Right lobe of liver (tissue), 6 donors: ENCODE data around the gene ADAR. TPM values are rescaled to one million over a fixed set of nuclear protein-coding genes. Genes with fewer than 3 reads are reported as not detected.

Experiments used
- ATAC-seq, 4 donors: fragments of 200-7000 bp; cut with Tn5 transposase; one replicate each; pipeline ENCODE4 v1.9.1; 2020; ENCODE audit warnings: mild to moderate bottlenecking in 4 of 4, moderate library complexity in 4 of 4
- DNase-seq, 3 donors: peaks; one replicate each; pipeline ENCODE4 v3.0.0-alpha.2; 2020
- H3K27ac ChIP-seq, 3 donors: fragments of 200-600 bp; one replicate each; pipeline ENCODE4 v1.8.0; 2022
- H3K27me3 ChIP-seq, 2 donors: fragments of 200-600 bp; one replicate each; pipeline ENCODE4 v1.8.0; 2022
- H3K36me3 ChIP-seq, 4 donors: fragments of 200-600 bp; sonication (generic) in 1 of 4; one replicate each; pipeline versions ENCODE4 v1.5.1 to v1.8.0; 2017 to 2022; ENCODE audit warnings: control low read depth in 1 of 4
- H3K4me1 ChIP-seq, 4 donors: fragments of 200-600 bp; sonication (generic) in 1 of 4; one replicate each; pipeline versions ENCODE4 v1.5.1 to v1.8.0; 2017 to 2022; ENCODE audit warnings: control low read depth in 1 of 4
- H3K4me3 ChIP-seq, 3 donors: fragments of 200-600 bp; one replicate each; pipeline ENCODE4 v1.8.0; 2022
- H3K9me3 ChIP-seq, 4 donors: fragments of 200-600 bp; sonication (generic) in 1 of 4; one replicate each; pipeline versions ENCODE4 v1.5.1 to v1.8.0; 2017 to 2022; ENCODE audit warnings: control low read depth in 1 of 4
- CTCF ChIP-seq, 4 donors: fragments of 200-600 bp in 3 of 4; fragments of 450-650 bp in 1 of 4; IDR thresholded peaks; one replicate each; pipeline versions ENCODE4 v1.5.1 to v1.8.0; 2016 to 2022; ENCODE audit warnings: antibody characterized with exemption in 4 of 4, mild to moderate bottlenecking in 2 of 4
- POLR2A ChIP-seq: fragments of 450-650 bp; IDR thresholded peaks from one replicate; pipeline ENCODE4 v1.6.1; 2017; ENCODE audit warnings: antibody characterized with exemption, mild to moderate bottlenecking
- WGBS: methylation state at CpG from one replicate; pipeline ENCODE4 v1.1.6; 2018; ENCODE audit warnings: low coverage, low lambda C conversion rate; ENCODE audit not compliant: insufficient coverage; ENCODE audit errors: missing lambda C conversion rate; 5-methylcytosine and 5-hydroxymethylcytosine counted together
- intact Hi-C, 2 donors: fragments of 100-400 bp; cut with DNase I; formaldehyde crosslinking; loops; one replicate each; pipeline versions ENCODE4 v1.11.2 to v1.14.1; 2022
- total RNA-seq, 6 experiments: library from RNA; depleted of rRNA in 2 of 6; stranded (reverse); fragments of >200 nt in 2 of 6; fragmentation: NEBNext Ultra II Directional in 3 of 6; extraction: Animal tissue kit (Norgen Biotek cat#: 25700) in 3 of 6; gene quantifications; one replicate each; pipeline versions ENCODE4 v1.1.0 to v1.2.4, GENCODE V29; 2016 to 2023
- donor health status: DM: no; HTN: yes; CAD: no.
- donor health status: DM: no; HTN: no; CAD: no.
- donor health status: DM: no; HTN: no; CAD: no.
- donor health status: DM: no; HTN: yes; CAD: no.
- donor health status: DM: no; HTN: yes; CAD: no.

ADAR gene
- total RNA-seq, 6 experiments from 2014 or later, result 69.9 to 105 (median 78.7) TPM

GRCh38 chr1:154614247-154614646 lies 6.3 kb upstream of the ADAR start:
- intact Hi-C loops, result no loop called here
- ATAC-seq, result no peak
- no peak for TF ChIP-seq CTCF (IDR thresholded peaks at IDR 0.05)
- TF ChIP-seq POLR2A, result no peak
- no peak overlapping the region for H3K27ac ChIP-seq
- H3K4me3 ChIP-seq, result no peak overlapping the region
- peaks cover 0 to 24% (median 6%) of the 10 kb centered on the region in 4 donors for H3K4me1 ChIP-seq
- H3K36me3 ChIP-seq, result no peaks in the 10 kb centered on the region
- no peak for DNase-seq
- H3K27me3 ChIP-seq, result no peaks in the 10 kb centered on the region
- 100% methylated on average over 1 of the region's 4 CpGs for WGBS
- H3K9me3 ChIP-seq, result no peaks in the 10 kb centered on the region

- ATAC-seq (no peak), DNase-seq (no peak)
- Histone ChIP-seq H3K36me3 (no peaks in the 10 kb centered on the region), H3K4me3 (no peak overlapping the region), H3K27ac (no peak overlapping the region), H3K4me1 (peaks cover 0 to 28% (median 8%) of the 10 kb centered on the region in 4 donors), H3K9me3 (no peaks in the 10 kb centered on the region), H3K27me3 (no peaks in the 10 kb centered on the region)
- WGBS, result 76% methylated on average over 10 of the region's 10 CpGs
- intact Hi-C loops, result no loop called here
- no peak for TF ChIP-seq POLR2A
- TF ChIP-seq CTCF (IDR thresholded peaks at IDR 0.05), result no peak
Observed at GRCh38 chr1:154611150-154611862, 3.3 kb upstream of the ADAR start.

- TF ChIP-seq CTCF (IDR thresholded peaks at IDR 0.05) (no peak), POLR2A (no peak)
- Histone ChIP-seq H3K27me3 (no peaks in the 10 kb centered on the region), H3K36me3 (no peaks in the 10 kb centered on the region), H3K27ac (peak overlapping the region; percentile 93 to 96 (median 95)), H3K9me3 (no peaks in the 10 kb centered on the region), H3K4me3 (peak overlapping the region in 1 of 3 donors; percentile 97), H3K4me1 (peaks cover 0 to 36% (median 11%) of the 10 kb centered on the region in 4 donors)
- ATAC-seq (no peak), DNase-seq (no peak)
- WGBS, result 66% methylated on average over 11 of the region's 12 CpGs
- intact Hi-C loops, result no loop called here
Observed at GRCh38 chr1:154609398-154610380, 1.7 kb upstream of the ADAR start.

- Histone ChIP-seq H3K4me1 (peaks cover 0 to 37% (median 13%) of the 10 kb centered on the region in 4 donors), H3K27ac (peak overlapping the region; percentile 93 to 96 (median 95)), H3K4me3 (peak overlapping the region; percentile 71 to 97 (median 77)), H3K36me3 (no peaks in the 10 kb centered on the region), H3K9me3 (no peaks in the 10 kb centered on the region), H3K27me3 (no peaks in the 10 kb centered on the region)
- ATAC-seq (peak; percentile 54 to 69 (median 62)), DNase-seq (peak in 2 of 3 donors; percentile 38 to 60)
- 3% methylated on average over 29 of the region's 37 CpGs for WGBS
- TF ChIP-seq POLR2A, result peak; percentile 33
- TF ChIP-seq CTCF (IDR thresholded peaks at IDR 0.05), result no peak
- intact Hi-C loops, result no loop called here
Observed at GRCh38 chr1:154608397-154609270, 648 bp upstream of the ADAR start.
